ENCODE results near the gene KIF12.

The KIF12 gene

DNA sequence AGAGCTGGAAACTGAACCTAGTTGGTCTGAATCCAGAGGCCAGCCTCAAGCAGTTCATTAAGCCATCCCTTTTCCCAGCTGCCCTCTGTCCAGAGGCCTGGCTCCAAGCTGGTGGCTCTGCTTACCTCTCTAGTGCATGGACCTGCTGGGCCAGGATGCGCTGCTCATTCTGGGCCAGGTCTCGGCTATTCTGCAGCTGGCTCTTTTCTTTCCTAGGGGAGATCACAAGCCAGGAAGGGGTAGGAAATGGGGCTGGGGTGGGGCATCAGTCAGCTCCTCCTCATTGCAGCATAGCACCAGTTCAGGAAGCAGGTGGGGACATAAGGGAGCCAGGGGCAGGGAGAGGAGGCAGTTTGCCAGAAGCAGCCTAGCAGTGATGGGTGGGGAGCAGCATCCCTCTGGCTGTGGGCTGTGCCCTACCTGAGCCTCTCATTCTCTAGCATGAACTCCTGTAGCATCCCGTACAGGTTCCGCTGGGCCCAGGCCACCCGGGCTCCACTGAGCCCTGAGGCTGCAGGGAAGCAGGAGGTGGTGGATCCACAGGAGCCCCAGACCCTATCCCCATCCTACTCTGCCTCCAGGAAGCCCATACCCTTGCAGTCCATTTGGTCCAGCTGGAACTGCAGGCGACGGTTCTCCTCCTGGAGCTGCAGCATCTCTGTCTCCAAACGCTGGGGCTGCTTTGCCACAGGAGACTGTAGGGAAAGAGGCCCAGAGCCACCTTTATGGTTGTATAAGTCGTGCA, 5.2 kb downstream of the KIF12 start:
- ChIA-PET POLR2A (ENCODE audit: low non-redundant PET) (no interaction called here), CTCF (interaction anchor here (0.6 to 2.1 kb wide), 7 partner anchors 10 to 197 kb away, joined by 3 to 16 read pairs (median 4); no protein-coding TSS in a partner anchor)
- H3K27ac ChIP-seq = no peak overlapping the region
- no peak for DNase-seq (ENCODE audit: low spot score)
- TF ChIP-seq CTCF (conservative IDR thresholded peaks at IDR 0.05; ENCODE audit: low read depth) = no peak

- ChIA-PET POLR2A (ENCODE audit: low non-redundant PET) (no interaction called here), CTCF (interaction anchor here (0.7 to 2.1 kb wide), 4 partner anchors 11 to 198 kb away, joined by 3 to 16 read pairs (median 6); no protein-coding TSS in a partner anchor)
- no peak overlapping the region for H3K27ac ChIP-seq
- no peak for DNase-seq (ENCODE audit: low spot score)
- TF ChIP-seq CTCF (conservative IDR thresholded peaks at IDR 0.05; ENCODE audit: low read depth) = no peak
These were observed 6.0 kb downstream of the KIF12 start for GRCh38 chr9:114093031-114093471.

- TF ChIP-seq CTCF (conservative IDR thresholded peaks at IDR 0.05; ENCODE audit: low read depth) = no peak
- DNase-seq (ENCODE audit: low spot score) = no peak
- POLR2A ChIA-PET (ENCODE audit: low non-redundant PET) = no interaction called here
- CTCF ChIA-PET = interaction anchor here (1.4 kb wide), 1 partner anchor 10 kb away, joined by 6 read pairs; no protein-coding TSS in a partner anchor
- no peak overlapping the region for H3K27ac ChIP-seq
These were observed 6.8 kb downstream of the KIF12 start for GRCh38 chr9:114092336-114092735.

DNA sequence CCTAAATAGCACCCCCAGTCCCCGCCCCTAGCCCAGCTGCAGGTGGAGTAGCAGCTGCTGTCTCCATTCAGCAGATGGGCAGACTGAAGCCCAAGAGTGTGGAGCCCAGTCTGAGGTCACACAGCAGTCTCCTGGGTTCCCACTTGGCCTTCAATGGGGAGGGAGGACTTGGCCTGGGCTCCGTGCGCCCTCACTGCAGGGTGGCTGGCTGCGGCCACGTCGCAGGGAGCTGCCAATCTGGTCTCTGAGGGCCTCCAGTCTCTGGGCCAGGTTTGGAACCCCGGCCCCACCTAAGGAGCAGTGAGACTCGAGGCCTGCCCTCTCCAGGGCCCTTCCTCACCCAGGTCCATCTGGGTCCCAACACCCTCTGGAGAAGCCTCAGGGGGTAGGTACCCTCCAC, 7.4 kb downstream of the KIF12 start:
- DNase-seq (ENCODE audit: low spot score) = no peak
- ChIA-PET POLR2A (ENCODE audit: low non-redundant PET) (no interaction called here), CTCF (interaction anchor here (0.5 to 1.4 kb wide), 2 partner anchors 9 to 180 kb away, joined by 3 to 6 read pairs; no protein-coding TSS in a partner anchor)
- TF ChIP-seq CTCF (conservative IDR thresholded peaks at IDR 0.05; ENCODE audit: low read depth) = no peak
- H3K27ac ChIP-seq = no peak overlapping the region

DNA sequence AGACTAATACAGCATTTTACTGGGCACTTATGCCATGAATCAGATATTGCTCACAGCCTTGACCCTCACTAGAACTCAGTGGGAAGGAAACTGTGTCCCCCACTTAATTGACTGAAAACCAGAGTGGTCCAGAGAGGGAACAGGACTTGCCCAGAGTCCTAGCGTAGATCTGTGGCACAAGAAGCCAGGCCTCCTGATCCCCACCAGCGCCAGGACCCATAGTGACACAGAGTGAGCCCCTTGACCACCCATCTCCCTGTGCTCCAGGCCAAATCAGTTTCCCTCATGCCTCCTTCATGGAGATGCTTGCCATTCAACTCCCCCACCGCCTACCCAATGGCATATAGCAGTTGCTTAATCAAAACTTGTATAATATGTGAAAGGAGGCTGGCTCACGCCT, 8.3 kb downstream of the KIF12 start:
- H3K27ac ChIP-seq = no peak overlapping the region
- no peak for TF ChIP-seq CTCF (conservative IDR thresholded peaks at IDR 0.05; ENCODE audit: low read depth)
- no peak for DNase-seq (ENCODE audit: low spot score)
- POLR2A ChIA-PET (ENCODE audit: low non-redundant PET) = no interaction called here
- CTCF ChIA-PET = interaction anchor here (1.4 to 2.2 kb wide), 2 partner anchors 8 to 17 kb away, joined by 5 to 6 read pairs; no protein-coding TSS in a partner anchor

DNA sequence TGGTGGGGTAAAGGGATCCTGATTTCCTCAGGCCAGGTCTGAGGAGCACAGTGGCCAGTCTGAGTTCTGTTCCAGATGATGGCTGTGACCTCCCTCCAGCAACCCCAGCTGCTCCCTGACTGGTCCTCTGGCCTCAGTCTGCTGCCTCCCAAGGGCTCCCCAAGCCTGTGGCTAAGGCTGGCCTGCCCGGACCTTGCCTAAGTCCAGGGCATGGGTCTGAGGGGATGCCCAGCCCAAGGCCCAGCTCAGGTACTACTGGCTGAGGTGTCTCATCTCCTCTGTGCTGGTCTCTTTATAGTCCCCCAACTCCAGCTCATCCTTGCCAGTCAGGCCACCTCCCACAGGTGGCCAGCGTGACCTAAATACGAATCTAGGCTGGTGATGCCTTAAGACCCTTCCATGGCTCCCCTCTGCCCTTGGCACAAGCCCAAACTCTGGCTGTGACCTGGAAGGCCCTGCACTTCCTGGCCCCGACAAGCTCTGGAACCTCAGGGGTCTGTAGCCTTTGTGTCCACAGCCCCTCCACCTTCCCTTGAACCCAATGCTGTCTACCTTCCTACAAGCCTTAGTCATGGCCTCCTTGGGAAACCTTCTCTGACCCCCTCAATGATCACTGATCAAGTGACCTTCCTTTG, 9.8 kb downstream of the KIF12 start:
- ChIA-PET CTCF (interaction anchor here (0.6 to 2.2 kb wide), 2 partner anchors 18 to 19 kb away, joined by 4 to 5 read pairs; no protein-coding TSS in a partner anchor), POLR2A (ENCODE audit: low non-redundant PET) (no interaction called here)
- DNase-seq (ENCODE audit: low spot score) = no peak
- no peak overlapping the region for H3K27ac ChIP-seq
- no peak for TF ChIP-seq CTCF (conservative IDR thresholded peaks at IDR 0.05; ENCODE audit: low read depth)

Measured in RWPE1 (cell line).